Calu3 (cell line): Measurements from ENCODE around the gene RASAL3. TPM values are rescaled to one million over a fixed set of nuclear protein-coding genes. Genes with fewer than 3 reads are reported as not detected.
A peak's percentile ranks its signal among the peaks of the same experiment; 100 is the strongest.

Experiments used
- BruUV-seq: library from RNA; stranded (reverse); fragments of 400-500 nt; replicated peaks from 2 replicates; lab custom pipeline; 2021; lab: Mats Ljungman, UMichigan
- CTCF ChIA-PET: fragments of 300-600 bp; sonication (Branson Sonifier 250); formaldehyde crosslinking; loops from one replicate; lab custom pipeline; 2022; ENCODE audit warnings: antibody characterized with exemption; lab: Charles Lee
- DNase-seq: peaks from one replicate; pipeline ENCODE4 v3.0.0; 2022
- H3K27ac Mint-ChIP-seq: one replicate; pipeline ENCODE4 v1.8.0; 2022; ENCODE audit warnings: mixed read lengths; ENCODE audit not compliant: unreplicated experiment
- H3K27me3 Mint-ChIP-seq: one replicate; pipeline ENCODE4 v1.8.0; 2022; ENCODE audit warnings: mixed read lengths; ENCODE audit not compliant: unreplicated experiment
- H3K36me3 Mint-ChIP-seq: one replicate; pipeline ENCODE4 v1.8.0; 2022; ENCODE audit warnings: mild to moderate bottlenecking, moderate library complexity, mixed read lengths; ENCODE audit not compliant: insufficient read depth, unreplicated experiment
- H3K4me1 Mint-ChIP-seq: one replicate; pipeline ENCODE4 v1.8.0; 2022; ENCODE audit warnings: mild to moderate bottlenecking, low read depth, mixed read lengths; ENCODE audit not compliant: unreplicated experiment
- H3K4me3 Mint-ChIP-seq: one replicate; pipeline ENCODE4 v1.8.0; 2022; ENCODE audit warnings: mild to moderate bottlenecking, low read depth, moderate library complexity, mixed read lengths; ENCODE audit not compliant: unreplicated experiment
- H3K9me3 Mint-ChIP-seq: one replicate; pipeline ENCODE4 v1.8.0; 2022; ENCODE audit warnings: low read depth, mixed read lengths; ENCODE audit not compliant: unreplicated experiment
- CTCF ChIP-seq: fragments of 200-600 bp; IDR thresholded peaks from one replicate; pipeline ENCODE4 v1.8.0; 2022; ENCODE audit warnings: antibody characterized with exemption; ENCODE audit not compliant: unreplicated experiment
- intact Hi-C: fragments of 100-400 bp; cut with micrococcal nuclease; formaldehyde crosslinking; loops from one replicate; pipeline ENCODE4 v1.10.0; 2022; ENCODE audit not compliant: unreplicated experiment
- total RNA-seq: library from RNA; stranded (reverse); gene quantifications from 2 replicates; pipeline ENCODE4 v1.2.3, GENCODE V29; 2022

RASAL3 gene
- total RNA-seq, 1 experiment from 2014 or later = not detected

GRCh38 chr19:15450528-15450890 is 13.8 kb downstream of the RASAL3 start:
- no peak for TF ChIP-seq CTCF
- Mint-ChIP-seq H3K27ac (peak overlapping the region; percentile 91), H3K4me3 (peak overlapping the region; percentile 65), H3K36me3 (peaks cover 7% of the 10 kb centered on the region), H3K9me3 (no peaks in the 10 kb centered on the region), H3K27me3 (peaks cover 65% of the 10 kb centered on the region), H3K4me1 (peaks cover 10% of the 10 kb centered on the region)
- CTCF ChIA-PET = no interaction called here
- no peak for DNase-seq
- BruUV-seq = no TSS peak
- intact Hi-C loops = no loop called here

- no peaks in the 10 kb centered on the region for H3K9me3 Mint-ChIP-seq
- DNase-seq = peak; percentile 78
- H3K27ac Mint-ChIP-seq = peak within 1 kb of the TSS; percentile 91
- peaks cover 10% of the 10 kb centered on the region for H3K4me1 Mint-ChIP-seq
- BruUV-seq = no TSS peak
- CTCF ChIA-PET = no interaction called here
- peaks cover 7% of the 10 kb centered on the region for H3K36me3 Mint-ChIP-seq
- peak within 1 kb of the TSS; percentile 65 for H3K4me3 Mint-ChIP-seq
- intact Hi-C loops = no loop called here
- no peak for TF ChIP-seq CTCF
- peaks cover 58% of the 10 kb centered on the region for H3K27me3 Mint-ChIP-seq
These were observed 14.5 kb downstream of the RASAL3 start, which contains the start of gene WIZ for GRCh38 chr19:15449620-15450527. Gene WIZ, minus strand, starts transcription at chr19:15449956. Its CDS starts 1,649 bp downstream, at chr19:15448307.

GRCh38 chr19:15448778-15449619 is 15.3 kb downstream of the RASAL3 start:
- intact Hi-C loops = no loop called here
- Mint-ChIP-seq H3K27me3 (peaks cover 49% of the 10 kb centered on the region), H3K9me3 (no peaks in the 10 kb centered on the region), H3K27ac (no peak overlapping the region), H3K4me3 (peak overlapping the region; percentile 6), H3K4me1 (peaks cover 10% of the 10 kb centered on the region), H3K36me3 (peaks cover 7% of the 10 kb centered on the region)
- DNase-seq = no peak
- CTCF ChIA-PET = no interaction called here
- BruUV-seq = no TSS peak
- TF ChIP-seq CTCF = no peak

GRCh38 chr19:15448044-15448777 is 16.1 kb downstream of the RASAL3 start:
- no peak overlapping the region for H3K27ac Mint-ChIP-seq
- no peak for DNase-seq

More at GRCh38 chr19:15448044-15448777, 16.1 kb downstream of the RASAL3 start:
- peaks cover 10% of the 10 kb centered on the region for H3K4me1 Mint-ChIP-seq
- CTCF ChIA-PET = no interaction called here
- H3K27me3 Mint-ChIP-seq = peaks cover 42% of the 10 kb centered on the region
- no peak for TF ChIP-seq CTCF
- no peaks in the 10 kb centered on the region for H3K9me3 Mint-ChIP-seq
- intact Hi-C loops = no loop called here
- H3K36me3 Mint-ChIP-seq = peaks cover 7% of the 10 kb centered on the region
- BruUV-seq = no TSS peak
- peak overlapping the region; percentile 6 for H3K4me3 Mint-ChIP-seq
